GM10847 (cell line): ENCODE data around the gene ODAD2.

ENCODE experiments used
- POLR2A ChIP-seq: IDR thresholded peaks from 2 replicates; pipeline ENCODE4 v1.6.1; 2011; ENCODE audit not compliant: insufficient read length; ENCODE audit errors: extremely low read depth

Gene ODAD2

DNA sequence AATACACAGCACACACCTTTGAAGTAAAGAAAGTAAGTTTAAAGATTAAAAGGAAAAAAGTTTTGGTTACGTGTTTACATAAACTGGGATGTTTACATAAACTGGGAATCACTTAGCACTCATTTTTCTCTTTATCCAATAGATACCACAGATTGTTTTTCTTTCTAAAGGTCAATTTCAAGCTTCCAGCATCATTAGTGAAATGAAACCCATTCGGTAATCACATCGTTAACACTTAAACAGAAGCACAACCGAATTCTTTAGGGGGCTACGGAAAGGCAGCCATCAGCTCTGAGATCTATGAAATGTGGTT lies 1.1 kb downstream of the ODAD2 start:
- no peak for TF ChIP-seq POLR2A

DNA sequence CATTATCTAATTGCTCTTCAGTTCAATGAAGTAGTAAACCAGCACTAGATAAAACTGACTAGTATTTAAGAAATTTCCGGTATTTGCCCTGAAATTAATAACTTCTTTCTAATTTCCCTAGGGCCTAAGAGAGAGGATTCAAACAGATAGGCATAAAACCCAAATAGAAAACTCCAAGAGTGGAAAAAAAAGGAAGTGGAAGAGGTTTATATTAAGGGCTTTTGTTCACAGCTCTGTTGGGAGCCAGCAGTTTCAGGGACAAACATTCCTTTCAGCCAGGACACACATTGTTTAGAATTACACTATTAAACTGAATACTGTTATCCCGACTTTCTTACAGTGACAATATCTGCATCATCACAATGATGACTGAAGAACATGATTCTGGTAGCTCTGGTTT lies 3.6 kb downstream of the ODAD2 start:
- no peak for TF ChIP-seq POLR2A

DNA sequence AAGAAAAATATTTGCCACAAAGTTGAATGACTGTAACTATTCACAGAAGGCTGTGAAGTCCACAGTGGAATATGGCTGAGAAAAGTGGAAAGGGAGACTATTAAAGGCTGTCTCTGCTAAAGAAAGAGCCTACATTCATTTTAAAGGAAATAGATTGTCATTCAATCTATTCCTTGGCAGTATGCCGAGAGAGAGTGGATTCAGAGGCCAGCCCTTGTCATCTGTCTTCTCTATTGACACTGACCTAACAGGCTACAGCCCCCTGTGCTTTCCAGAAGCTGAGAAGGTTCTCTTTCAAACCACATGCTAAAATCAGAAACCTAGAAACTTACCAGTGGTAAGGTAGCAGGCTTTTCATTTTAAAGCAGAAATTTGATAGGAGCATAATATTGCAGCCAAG lies 12.1 kb downstream of the ODAD2 start:
- TF ChIP-seq POLR2A: no peak

DNA sequence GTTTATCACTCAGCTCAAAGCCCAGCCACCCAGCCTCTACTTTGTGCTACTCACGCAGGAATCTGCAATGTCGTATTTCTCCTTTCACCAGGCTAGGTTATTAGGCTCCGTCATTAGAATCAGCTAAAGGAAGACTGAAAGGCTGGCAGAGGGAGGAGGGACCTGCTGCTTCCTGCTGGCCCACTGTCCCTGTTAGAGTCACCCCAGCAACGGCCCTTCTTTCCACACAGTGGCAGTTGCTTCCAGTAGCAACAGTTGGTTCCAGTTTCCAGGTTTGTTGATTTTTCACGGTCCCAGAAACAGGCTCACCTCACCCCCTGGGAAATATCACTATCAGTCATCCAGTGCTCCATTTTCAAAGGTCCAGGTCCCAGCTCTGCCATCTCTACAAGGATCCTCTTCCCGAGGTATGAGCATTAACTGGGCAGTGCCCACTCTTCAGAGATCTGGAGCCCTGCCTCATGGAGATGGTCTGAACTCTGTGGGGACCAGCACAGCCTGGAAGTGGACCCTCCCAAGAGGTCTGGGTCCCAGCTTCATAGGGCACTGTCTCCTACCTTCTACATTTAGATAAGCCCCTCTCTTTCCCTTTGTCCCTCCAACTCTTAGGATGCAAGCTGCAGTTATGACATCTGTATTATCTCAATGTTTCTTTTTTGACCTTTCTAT lies 15.9 kb downstream of the ODAD2 start:
- no peak for TF ChIP-seq POLR2A

DNA sequence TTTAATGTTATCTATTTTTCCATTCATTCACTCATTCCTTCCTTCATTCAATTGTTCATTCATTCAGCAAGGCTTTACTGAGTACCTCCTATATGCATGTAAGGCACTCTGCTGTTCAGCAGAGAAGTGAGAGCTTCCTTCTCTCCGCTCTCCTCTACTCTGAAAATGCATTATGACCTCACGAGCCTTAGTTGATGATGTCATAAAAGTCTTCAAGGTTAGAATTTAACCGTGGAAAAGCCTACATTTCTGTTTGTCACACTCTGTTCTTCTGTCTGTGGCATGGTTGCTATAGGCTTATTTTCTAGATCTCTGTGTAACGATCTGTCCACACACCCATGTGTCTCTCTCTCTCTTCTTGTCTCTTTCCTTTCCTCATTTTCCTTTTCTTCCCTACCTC lies 17.1 kb downstream of the ODAD2 start:
- no peak for TF ChIP-seq POLR2A

DNA sequence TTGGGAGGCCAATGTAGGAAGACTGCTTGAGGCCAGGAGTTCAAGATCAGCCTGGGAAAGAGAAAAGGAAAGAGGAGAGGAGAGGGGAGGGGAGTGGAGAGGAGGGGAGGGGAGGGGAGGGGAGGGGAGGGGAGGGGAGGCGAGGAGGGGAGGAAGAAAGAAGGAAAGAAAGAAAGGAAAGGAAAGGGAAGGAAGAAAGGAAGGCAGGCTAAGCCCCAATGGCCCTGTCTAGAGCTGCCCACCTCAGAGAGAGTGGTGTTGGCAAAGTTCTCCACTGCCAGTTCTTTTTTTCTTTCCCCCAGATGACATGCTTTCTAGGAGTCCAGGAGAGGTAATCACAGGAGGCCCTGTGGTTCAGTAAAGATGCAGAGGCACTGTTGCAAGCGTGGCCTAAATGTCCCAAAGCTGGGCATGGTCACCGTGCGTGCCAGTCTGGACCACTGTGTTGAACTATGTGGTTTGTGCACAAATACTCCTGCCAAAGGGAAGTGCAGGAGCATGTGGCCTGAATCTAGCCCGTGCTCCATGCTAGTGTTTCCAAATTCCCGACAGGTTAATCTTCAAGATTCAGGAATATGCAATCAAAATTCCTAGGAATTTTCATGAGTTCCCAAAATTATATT lies 39.7 kb downstream of the ODAD2 start:
- no peak for TF ChIP-seq POLR2A

DNA sequence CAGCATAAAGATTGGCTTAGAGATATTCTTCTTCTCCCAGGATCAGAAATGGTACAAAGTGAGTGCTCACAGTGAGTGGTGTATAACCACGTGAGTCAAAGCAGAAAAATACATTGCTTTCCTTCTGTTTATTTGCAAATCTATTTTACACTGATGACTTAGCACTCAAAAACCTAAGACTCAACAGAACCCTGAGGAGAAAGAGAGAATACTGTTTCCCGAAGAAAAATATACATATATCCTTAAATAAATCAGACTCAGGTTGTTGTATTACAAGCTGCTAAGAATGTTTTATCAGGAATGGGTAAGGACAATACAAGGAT lies 48.7 kb downstream of the ODAD2 start:
- no peak for TF ChIP-seq POLR2A

DNA sequence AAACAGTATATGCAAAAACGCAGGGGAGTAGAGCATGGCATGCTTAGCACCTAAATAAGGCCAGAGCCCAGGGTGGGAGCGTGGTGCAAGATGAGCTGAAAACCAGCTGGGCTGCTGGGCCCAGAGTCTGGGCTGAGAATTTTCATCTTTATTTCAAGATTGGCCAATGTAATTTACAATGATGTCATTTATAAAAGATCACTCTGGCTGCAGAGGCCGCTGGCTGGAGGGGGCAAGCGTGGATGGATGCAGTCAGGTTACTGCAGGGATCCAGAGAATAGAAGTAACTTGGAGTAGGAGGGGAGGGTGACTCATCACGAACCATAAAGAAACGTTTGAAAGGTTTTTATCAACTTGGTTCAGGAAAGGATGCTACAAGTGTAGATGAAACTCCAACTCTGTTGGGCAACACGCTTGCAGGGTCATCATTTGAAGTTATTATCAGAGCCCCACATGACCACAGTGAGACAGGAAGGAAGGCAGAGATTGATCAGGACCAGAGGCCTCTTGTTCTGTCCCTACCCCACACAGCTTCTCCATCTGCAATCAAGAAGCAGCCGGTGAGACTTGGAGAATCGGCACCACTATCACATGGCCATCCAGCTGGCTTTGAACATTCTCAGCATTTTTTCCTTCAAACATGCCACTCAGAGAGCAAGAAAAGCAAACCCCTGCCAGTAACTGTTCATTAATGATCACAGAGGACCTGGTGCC lies 49.2 kb downstream of the ODAD2 start:
- no peak for TF ChIP-seq POLR2A

DNA sequence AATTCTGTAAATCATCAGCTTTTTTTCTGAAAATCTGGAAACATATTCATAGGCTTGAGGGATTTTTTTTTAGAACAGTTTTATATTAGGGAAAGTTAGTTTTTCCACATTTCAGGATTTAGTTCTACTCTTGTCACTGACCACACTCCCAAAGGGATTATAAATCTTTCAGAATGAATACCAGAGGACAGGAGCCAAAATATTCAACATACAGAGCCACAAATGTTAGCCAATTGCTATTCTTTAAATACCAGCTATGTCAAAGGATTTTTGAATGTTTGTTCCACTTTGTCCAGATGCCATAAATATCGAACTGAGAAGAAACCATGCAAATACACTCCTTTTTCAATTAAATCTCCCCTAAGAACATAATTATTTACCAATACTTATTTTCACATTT lies 50.7 kb downstream of the ODAD2 start:
- TF ChIP-seq POLR2A: no peak

DNA sequence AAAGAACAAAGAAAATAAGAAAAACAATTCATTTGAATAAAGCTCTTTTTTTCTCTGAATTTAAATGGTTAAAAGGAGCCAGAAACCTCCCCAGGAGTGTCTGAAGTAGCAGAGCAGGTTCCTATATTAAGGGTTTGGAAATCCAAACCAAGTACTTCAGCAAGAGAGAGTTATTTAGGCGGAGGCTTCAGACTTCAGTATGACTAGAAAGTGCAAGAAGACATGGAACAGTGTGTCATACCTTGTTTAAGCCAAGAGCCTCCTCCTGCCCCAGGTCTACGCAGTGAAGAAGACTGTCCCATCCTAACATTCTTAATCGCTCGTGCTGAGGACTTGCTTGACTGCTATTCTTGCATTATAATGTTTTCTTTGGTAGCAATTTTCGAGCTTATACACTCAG lies 51.3 kb downstream of the ODAD2 start:
- TF ChIP-seq POLR2A: no peak

DNA sequence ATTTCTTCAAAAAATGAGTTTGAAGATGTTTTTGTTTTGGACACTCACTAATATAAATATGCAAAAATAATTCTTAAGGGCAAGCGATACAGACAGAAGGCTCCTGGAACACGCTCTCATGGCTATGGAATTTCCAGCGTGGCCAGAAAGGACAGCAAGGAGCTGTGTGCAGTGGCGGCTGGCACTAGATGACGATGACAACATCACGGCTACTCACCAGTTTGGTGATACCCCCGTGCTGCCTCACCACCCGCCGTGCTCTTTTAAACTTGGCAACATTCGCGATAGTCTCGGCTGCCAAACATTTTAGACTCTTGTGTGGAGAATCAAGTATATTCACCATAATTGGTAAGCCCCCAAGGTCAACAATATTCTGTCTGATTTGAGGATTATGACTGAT lies 54.9 kb downstream of the ODAD2 start:
- TF ChIP-seq POLR2A: no peak

DNA sequence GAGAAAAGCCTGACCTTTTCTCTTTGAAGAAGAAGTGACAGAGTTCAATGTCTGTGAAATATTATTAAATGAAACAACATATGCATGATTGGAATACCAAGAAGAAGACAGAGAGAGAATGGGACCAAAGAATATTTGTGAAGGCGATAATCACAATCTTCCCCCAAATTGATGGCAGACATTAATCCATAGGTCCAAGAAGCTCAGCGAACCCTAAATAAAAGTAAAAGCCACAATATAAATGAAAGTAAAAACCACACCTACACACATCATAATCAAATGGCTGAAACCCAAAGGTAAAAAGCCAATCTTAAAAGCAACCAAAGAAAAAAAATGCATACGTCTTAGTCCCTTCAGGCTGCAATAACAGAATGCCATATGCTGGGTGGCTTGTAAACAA lies 84.0 kb downstream of the ODAD2 start:
- TF ChIP-seq POLR2A: no peak

DNA sequence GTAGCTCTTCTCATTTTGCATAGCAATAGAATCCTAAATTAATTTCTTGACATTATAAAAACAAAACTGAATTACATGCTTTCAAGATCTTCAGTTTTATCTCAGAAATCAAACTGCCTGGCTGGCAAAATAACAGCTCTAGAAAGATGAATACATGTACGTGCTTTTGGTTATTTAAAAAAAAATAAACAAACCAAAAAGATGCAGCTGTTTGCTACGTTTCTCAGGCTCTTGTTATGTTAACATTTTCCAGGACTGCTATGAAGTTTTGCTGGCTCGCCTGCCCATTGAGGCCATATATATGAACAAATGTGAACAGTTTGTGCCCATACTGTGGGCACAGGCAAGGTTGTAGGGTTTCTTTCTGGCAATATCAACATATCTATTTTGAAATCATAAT lies 86.6 kb downstream of the ODAD2 start:
- TF ChIP-seq POLR2A: no peak

DNA sequence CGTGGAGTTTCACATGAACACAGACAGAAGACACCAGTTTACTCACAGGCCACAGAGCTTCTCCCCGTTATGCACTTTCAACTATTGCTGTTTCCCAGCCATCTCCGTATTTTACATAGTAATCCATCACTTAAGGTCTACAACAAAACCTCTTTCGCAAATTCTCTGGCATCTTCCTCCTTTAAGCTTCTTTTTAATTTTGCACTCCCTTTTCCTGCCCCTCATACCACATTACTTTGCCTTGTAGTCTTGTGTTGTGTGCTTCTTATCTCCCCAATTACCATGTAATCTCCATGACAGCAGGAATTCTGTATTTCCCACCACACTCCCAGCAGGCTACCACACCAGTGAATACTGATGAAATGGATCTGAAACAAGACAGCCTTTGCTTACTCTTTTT lies 87.3 kb downstream of the ODAD2 start:
- TF ChIP-seq POLR2A: no peak

DNA sequence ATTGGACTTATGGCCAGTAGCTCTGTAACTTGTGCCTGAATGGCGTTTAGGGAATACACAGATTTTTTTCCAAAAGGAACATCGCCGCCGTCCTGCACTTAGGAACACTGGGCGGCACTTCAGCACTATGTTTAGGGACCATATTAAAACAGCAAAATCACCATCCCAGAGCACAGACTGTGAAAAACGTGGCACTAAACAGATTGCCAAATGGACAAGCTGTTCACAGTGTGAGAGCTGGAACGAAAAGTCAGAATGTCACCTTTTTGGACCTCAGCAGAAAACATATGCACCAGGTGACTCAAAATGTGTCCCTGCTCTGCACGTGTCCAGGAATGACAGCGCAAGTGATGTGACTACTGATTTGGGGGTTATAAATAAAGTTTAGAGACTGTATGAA lies 87.9 kb downstream of the ODAD2 start:
- no peak for TF ChIP-seq POLR2A

DNA sequence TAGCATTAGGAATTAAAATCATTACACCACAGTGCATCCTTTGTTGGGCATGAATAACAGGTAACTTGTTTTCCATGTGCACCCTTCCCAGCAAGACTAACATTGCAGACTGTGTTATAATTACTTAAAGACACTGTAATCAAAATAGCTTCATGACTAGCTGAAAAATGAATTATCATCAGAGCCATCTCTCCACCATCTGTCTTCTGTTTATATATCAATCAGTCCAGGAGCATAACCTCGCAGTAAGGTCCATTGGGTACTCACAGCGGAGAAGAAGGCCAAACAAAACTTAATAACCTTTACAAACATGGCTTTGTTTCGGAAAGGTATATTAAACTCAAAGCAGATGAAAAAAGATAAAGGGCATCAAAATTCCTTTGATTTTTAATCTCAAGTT lies 90.6 kb downstream of the ODAD2 start:
- TF ChIP-seq POLR2A: no peak

DNA sequence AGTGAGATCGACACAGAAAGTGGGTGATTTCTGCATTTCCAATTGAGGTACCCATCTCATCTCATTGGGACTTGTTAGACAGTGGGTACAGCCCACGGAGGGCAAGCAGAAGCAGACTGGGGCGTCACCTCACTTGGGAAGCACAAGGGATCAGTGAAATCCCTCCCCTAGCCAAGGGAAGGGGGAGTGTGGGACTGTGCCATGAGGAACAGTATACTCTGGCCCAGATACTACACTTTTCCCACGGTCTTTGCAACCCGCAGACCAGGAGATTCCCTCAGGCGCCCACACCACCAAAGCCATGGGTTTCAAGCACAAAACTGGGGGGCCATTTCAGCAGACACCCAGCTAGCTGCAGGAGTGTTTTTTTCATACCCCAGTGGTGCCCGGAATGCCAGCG lies 99.8 kb downstream of the ODAD2 start:
- no peak for TF ChIP-seq POLR2A
